ENCODE data around the gene FAM240B. TPM values are rescaled to one million over a fixed set of nuclear protein-coding genes. Genes with fewer than 3 reads are reported as not detected.

The FAM240B gene
- total RNA-seq, 1 experiment from 2014 or later = not detected

- peak; percentile 80 for DNase-seq (ENCODE audit: low spot score)
These were observed 19.2 kb downstream of the FAM240B start for GRCh38 chr9:38700695-38701094.

DNA sequence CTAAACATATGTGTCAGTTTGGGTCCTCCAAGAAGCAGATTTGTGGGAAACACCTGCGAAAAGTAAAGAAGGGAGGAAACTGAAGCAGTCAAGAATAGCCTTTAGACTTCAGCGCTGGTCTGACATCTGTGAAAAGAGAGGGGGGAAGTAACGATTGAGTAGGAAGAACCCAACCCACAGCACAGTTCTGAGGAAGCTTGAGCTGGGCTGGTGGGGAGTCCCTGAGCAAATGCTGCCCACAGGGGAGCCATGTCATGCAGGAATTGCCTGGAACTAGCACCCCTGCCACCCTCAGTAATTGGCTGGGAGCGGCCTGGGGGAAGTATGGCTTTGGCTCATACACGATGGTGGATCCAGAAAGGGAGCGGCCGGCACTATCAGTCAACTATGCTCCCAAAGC is 20.6 kb downstream of the FAM240B start:
- DNase-seq (ENCODE audit: low spot score) = no peak

GRCh38 chr9:38697776-38698300 is 22.1 kb downstream of the FAM240B start:
- DNase-seq (ENCODE audit: low spot score) = no peak

GRCh38 chr9:38696999-38697398 is 22.9 kb downstream of the FAM240B start:
- DNase-seq (ENCODE audit: low spot score) = no peak

GRCh38 chr9:38694676-38695075 is 25.3 kb downstream of the FAM240B start:
- DNase-seq (ENCODE audit: low spot score) = no peak

DNA sequence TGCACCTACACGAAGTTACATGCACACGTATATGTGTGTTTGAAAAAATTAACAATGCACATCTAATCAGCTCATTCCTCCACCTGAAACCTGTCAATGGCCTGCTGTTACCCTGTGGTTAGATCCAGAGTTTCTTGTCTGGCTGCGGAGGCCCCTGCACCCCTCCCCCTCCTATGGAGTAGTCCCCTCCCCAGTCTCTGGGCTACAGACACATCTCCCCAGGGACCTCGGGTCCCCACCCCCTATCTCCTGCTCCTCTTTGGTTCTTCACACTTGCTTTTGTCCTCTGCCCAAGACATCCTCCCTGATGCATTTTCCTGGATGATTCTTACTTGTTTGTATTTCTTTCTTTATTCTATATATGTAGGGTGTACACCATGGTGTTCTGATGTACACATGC is 27.2 kb downstream of the FAM240B start:
- no peak for DNase-seq (ENCODE audit: low spot score)

DNA sequence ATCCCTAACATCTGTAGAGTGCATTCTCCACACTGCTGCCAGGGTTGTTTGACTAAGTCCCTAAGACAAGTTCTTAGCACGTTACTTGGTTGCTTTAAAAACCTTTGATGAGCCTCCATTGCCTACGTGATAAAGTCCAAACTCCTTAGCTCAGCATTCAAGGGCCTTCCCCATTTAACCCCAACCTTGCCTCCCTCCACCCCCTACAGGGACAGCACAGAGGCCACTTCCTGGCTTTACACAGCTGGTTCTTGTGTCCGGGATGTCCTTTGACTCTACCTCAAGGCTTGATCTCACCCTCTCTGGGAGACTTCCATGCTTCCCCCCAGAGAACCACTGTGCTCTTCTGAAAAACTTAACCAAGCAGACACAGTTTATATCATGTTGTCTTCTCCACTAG is 29.4 kb downstream of the FAM240B start:
- no peak for DNase-seq (ENCODE audit: low spot score)

DNA sequence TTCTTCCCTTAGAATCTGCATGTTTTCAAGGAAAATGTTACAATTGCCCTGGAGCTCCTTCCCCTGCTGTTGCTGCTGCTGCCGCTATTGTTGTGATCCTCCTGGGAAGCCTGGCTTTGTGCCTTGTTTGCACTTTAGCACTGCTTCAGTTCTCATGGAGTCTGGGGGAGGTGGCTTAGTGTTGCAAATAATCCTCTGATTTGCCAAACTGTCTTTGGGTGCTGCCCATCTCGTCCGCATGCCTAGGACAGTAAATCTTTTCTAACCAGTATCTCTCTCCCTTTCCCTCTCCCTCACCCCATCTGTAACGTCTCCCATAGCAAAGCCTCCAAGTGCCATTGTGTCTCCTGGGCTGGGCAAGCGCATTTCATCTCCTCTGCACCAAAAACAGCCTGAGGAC is 30.3 kb downstream of the FAM240B start:
- peak; percentile 40 for DNase-seq (ENCODE audit: low spot score)

DNA sequence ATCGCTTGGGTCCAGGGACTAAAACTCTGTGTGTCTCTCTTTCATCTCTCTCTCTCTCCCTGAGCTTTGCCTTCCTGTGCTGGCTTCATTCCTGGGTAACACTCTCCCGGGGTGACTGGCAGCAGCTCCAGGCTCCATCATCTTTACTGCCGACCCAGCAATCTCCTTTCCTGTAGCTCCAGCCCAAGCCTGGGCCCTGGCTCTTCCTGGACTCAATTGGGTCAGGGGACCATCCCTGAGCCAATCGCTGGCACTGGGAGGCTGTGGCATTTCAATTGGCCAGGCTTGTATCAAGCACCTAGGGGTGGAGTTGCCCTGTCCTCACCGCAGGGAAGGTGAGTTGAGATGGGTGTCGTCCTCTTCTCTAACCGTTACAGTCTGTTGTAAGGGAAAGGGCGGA is 31.9 kb downstream of the FAM240B start:
- DNase-seq (ENCODE audit: low spot score) = no peak

DNA sequence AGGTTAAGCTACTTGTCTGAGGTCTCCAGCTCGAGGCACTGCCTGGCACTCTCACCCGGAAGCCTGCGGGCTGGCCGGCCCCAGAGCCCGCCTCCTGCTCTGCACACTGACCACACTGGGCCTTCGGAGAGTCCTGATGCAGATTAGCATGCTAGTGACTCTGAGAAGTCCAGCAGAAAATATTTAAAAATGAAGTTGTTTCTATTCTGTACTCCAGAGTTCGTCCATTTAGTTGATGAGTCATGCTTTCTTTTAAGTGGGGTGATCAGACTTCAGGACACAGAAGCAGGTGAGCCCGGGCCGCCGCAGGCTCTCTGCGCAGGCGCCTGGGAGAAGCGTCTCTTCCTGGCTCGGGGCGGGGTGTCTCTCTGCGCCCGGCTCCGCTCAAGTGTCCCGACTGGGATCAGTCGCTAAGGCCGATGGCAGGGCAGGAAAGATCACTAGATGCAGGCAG is 32.5 kb downstream of the FAM240B start:
- DNase-seq (ENCODE audit: low spot score) = no peak

DNA sequence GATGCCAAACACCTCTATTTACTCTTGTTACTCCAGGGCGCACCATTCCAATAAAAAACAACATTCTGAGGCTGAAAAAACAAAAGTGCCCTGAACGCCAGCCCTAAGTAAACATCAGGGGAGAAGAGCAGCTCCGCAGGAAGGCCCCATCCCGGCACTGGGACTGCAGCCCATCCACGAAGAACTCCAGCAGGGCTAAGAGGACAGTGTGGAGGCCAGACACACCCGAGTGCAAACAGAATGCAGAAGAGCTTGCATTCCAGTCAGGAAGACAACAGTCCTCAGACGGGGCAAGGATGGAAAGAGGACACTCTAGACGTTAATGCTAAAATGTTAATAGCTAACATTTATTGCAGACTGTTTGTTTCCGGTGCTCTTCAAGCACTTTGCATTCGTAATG is 33.0 kb downstream of the FAM240B start:
- no peak for DNase-seq (ENCODE audit: low spot score)

DNA sequence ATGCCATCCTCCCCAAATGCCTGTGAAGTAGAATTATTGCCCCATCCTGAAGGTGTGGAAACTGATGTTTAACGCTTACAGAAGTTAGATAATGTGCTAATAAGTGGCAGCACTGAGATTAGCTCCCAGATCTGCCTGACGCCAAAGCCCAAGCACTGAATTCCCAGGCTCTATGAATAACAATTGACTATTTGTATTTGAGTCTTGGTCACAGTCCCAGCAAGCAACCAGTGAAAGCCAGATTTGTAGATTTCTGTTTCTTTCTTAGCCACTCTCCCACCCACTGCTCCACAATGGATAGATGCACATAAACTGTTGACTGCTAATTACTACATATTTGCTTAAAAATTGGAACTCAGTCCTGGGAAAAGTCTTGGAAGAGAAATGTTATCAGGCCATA is 34.4 kb downstream of the FAM240B start:
- no peak for DNase-seq (ENCODE audit: low spot score)

DNA sequence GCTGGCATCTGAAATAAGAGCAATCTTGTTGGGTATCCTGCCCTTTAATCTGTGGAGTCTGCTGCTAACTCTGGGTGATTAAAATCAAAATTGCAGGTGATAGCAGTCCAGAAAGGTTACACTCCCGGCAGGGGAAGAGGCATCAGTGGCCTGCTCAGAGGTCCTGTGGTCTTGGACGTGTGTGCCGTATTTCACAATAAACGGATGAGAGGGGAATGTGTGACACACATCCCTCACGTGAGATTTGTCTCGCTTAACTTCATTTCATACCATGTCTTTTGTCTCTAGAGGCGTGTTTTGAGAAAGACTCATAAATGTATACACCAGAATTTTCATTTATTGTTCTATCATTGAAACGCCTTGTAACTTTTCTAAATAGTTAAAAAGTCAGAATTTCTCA is 36.6 kb downstream of the FAM240B start:
- no peak for DNase-seq (ENCODE audit: low spot score)

- peak; percentile 93 for DNase-seq (ENCODE audit: low spot score)
These were observed 37.2 kb downstream of the FAM240B start for GRCh38 chr9:38682713-38683112.

- peak; percentile 87 for DNase-seq (ENCODE audit: low spot score)
These were observed 38.1 kb downstream of the FAM240B start for GRCh38 chr9:38681747-38682227.

- no peak for DNase-seq (ENCODE audit: low spot score)
These were observed 39.0 kb downstream of the FAM240B start for GRCh38 chr9:38680837-38681445.

DNA sequence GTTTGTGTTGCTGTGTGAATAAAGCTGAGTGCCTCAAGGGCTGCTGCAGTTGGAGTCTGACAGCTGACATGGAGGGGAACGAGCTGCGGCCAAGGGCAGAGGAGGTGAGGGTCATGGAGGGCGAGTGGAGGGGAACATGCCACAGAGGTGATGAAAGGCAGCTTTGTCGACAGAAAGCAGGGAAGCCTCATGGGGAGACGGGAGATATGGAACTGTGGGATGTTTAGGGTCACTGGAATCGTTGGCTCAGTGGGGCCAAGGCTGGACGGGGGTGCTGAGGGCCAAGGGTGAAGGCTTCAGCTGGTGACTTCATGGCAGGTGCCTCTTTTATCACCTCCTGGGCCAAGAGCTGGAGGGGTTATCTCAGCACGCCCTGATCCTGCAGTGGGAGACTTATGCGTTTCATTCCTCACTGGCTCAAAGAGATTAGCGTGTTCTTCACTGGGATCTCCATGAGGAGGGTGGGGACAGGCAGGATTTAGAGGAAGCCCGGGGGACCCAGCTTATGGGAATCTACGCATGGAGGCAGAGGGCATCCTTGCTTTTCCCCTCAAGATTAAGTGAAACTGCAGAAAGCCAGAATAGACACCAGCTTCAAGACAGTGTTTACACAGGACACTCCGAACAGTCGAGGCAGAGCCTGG is 42.2 kb downstream of the FAM240B start:
- DNase-seq (ENCODE audit: low spot score) = no peak

- DNase-seq (ENCODE audit: low spot score) = no peak
These were observed 44.1 kb downstream of the FAM240B start for GRCh38 chr9:38675831-38676230.

DNA sequence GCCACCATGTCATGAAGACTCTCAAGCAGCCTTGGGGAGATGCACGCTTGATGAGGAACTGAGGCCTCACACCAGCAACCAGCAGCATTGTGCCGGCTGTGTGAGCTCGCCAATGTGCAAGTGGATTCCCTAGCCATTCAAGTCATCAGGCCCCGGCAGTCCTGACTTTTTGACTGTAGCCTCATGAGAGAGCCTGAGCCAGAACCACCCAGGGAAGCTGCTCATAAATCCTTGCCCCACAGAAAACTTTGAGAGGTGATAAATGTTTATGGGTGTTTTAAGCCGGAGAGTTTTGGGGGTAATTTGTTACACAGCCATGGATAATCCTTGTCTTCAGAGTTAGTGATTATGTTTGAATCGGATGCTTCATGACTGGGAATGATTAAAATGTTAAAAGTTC is 44.7 kb downstream of the FAM240B start:
- no peak for DNase-seq (ENCODE audit: low spot score)

DNA sequence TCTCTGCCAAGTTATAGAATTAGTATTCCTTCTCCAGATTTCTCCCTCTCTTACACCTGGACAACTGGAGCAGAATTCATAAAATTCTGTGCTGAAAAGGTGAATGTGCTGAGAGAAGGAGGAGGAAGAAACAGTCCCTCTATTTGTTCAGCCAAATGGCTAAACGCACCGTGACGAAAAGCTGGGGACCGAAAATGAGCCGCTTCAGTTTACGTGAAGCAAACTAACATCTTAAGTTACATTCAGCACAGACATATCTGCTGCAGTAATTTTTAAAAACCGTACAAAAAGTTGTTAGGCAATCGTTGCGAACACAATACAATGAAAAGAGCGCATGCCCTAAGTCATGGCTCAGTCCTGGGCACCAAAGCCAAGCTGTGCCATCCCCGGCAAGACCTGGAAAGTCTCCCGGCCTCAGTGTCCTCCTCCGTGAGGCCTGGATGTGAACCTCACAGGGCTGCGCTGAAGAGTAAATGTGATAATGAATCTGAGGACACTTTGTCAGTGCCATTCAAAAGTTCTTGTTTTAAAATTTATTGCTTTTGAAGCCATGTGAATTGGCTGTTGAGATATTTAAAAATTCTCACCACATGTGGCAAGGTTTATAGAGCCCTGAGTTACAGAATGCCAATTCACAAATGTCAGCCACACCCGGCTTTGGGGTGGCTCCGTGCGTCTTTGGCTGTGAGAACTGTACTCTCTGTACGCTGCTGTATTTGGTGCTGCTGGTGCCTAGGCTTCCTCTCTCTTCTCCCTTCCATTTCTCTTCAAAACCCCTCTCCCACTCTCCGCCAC is 46.3 kb downstream of the FAM240B start:
- DNase-seq (ENCODE audit: low spot score) = no peak

- DNase-seq (ENCODE audit: low spot score) = peak; percentile 50
These were observed 48.2 kb downstream of the FAM240B start for GRCh38 chr9:38671748-38672147.

DNA sequence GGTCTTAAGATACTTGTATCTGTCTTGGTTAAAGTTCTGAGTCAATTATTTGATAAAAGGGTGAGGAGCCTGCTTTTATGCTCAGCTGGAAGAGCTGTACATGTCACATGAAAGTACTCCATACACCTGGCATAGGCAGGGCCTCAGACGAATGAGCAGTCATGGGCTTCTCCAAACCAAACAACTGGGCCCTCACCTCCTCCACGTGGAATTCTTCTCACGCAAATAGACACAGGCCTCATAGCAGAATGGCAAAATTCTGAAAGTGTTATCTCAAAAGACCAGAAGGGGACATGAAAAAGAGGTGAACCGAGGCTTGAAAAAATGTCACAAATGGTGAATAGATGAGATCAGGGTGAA is 48.6 kb downstream of the FAM240B start:
- no peak for DNase-seq (ENCODE audit: low spot score)

Data from H4 (cell line).